H1 (cell line): Measurements from ENCODE around the gene RHOG. TPM values are rescaled to one million over a fixed set of nuclear protein-coding genes. Genes with fewer than 3 reads are reported as not detected.

ENCODE experiments used
- CTCF ChIA-PET: fragments of 300-600 bp; sonication (Branson Sonifier 250); formaldehyde crosslinking; loops from one replicate; lab custom pipeline; 2021; ENCODE audit not compliant: partially characterized antibody; lab: Charles Lee
- POLR2A ChIA-PET: fragments of 300-600 bp; sonication (Branson Sonifier 250); formaldehyde crosslinking; loops from one replicate; lab custom pipeline; 2021; ENCODE audit warnings: inconsistent platforms; ENCODE audit not compliant: partially characterized antibody; lab: Charles Lee
- DNase-seq, 2 experiments: peaks; one replicate each; pipeline versions ENCODE4 v3.0.0 to v3.0.0-alpha.2; 2010 to 2022; ENCODE audit warnings: low spot score in 2 of 2, low read depth in 1 of 2, mixed read lengths in 1 of 2
- FAIRE-seq: peaks from 2 replicates; lab custom pipeline; 2011; peaks lifted over from hg19 to GRCh38; lab: Jason Lieb, UNC
- H2AFZ ChIP-seq: 2 replicates; pipeline ENCODE4 v1.8.1; 2012; ENCODE audit warnings: low read length, inconsistent platforms
- H2AK5ac ChIP-seq: 2 replicates; pipeline ENCODE4 v1.6.1; 2013; ENCODE audit warnings: low read depth, low read length
- H2BK120ac ChIP-seq: replicated peaks from 2 replicates; pipeline ENCODE3; 2013; ENCODE audit warnings: low read depth, low read length, inconsistent platforms
- H2BK12ac ChIP-seq: 2 replicates; pipeline ENCODE4 v1.6.1; 2013; ENCODE audit warnings: low read depth, low read length
- H2BK15ac ChIP-seq: 2 replicates; pipeline ENCODE4 v1.6.1; 2013; ENCODE audit warnings: low read length
- H2BK20ac ChIP-seq: 2 replicates; pipeline ENCODE4 v1.6.1; 2013; ENCODE audit warnings: low read length
- H2BK5ac ChIP-seq: 2 replicates; pipeline ENCODE4 v1.6.1; 2013; ENCODE audit warnings: low read depth, low read length
- H3K14ac ChIP-seq: 2 replicates; pipeline ENCODE4 v1.6.1; 2013; ENCODE audit warnings: inconsistent platforms; ENCODE audit not compliant: insufficient read length
- H3K18ac ChIP-seq: 2 replicates; pipeline ENCODE4 v1.6.1; 2013; ENCODE audit warnings: low read length; ENCODE audit errors: extremely low read depth
- H3K23ac ChIP-seq: 2 replicates; pipeline ENCODE4 v1.6.1; 2013; ENCODE audit warnings: inconsistent platforms; ENCODE audit not compliant: insufficient read length
- H3K23me2 ChIP-seq: 2 replicates; pipeline ENCODE4 v1.6.1; 2013; ENCODE audit warnings: low read depth, low read length
- H3K27ac ChIP-seq: 2 replicates; pipeline ENCODE4 v1.6.1; 2011; ENCODE audit warnings: low read depth, low read length, inconsistent platforms
- H3K27me3 ChIP-seq, 4 experiments: replicated peaks in 1 of 4; 1 replicate in 1 of 4; 2 replicates in 3 of 4; pipeline versions ENCODE4 v1.6.1 to v1.8.1; 2011 to 2013; ENCODE audit warnings: low read length in 3 of 4, mild to moderate bottlenecking in 3 of 4, inconsistent platforms in 2 of 4, mixed read lengths in 2 of 4, moderate library complexity in 1 of 4; ENCODE audit not compliant: control insufficient read depth in 3 of 4, insufficient read depth in 3 of 4; ENCODE audit errors: extremely low read depth in 1 of 4
- H3K36me3 ChIP-seq, 4 experiments: 2 replicates each; pipeline versions ENCODE4 v1.6.1 to v1.8.1; 2011 to 2013; ENCODE audit warnings: mild to moderate bottlenecking in 4 of 4, low read length in 3 of 4, moderate library complexity in 2 of 4, control low read depth in 1 of 4, inconsistent platforms in 1 of 4; ENCODE audit not compliant: insufficient read depth in 4 of 4, control insufficient read depth in 2 of 4
- H3K4ac ChIP-seq: replicated peaks from 2 replicates; pipeline ENCODE3; 2013; ENCODE audit warnings: low read length, low read depth, mixed read lengths, inconsistent platforms; ENCODE audit not compliant: insufficient read length
- H3K4me1 ChIP-seq, 4 experiments: replicated peaks in 1 of 4; 1 replicate in 1 of 4; 2 replicates in 3 of 4; pipeline versions ENCODE4 v1.6.1 to v1.8.1; 2011 to 2013; ENCODE audit warnings: low read length in 3 of 4, inconsistent platforms in 2 of 4, mixed read lengths in 1 of 4; ENCODE audit not compliant: insufficient read depth in 4 of 4, control insufficient read depth in 3 of 4
- H3K4me2 ChIP-seq, 2 experiments: 2 replicates each; pipeline versions ENCODE4 v1.6.1 to v1.8.1; 2011 to 2013; ENCODE audit warnings: low read depth in 2 of 2, low read length in 2 of 2, control low read depth in 1 of 2, inconsistent platforms in 1 of 2, mild to moderate bottlenecking in 1 of 2; ENCODE audit not compliant: insufficient read depth in 1 of 2
- H3K4me3 ChIP-seq, 4 experiments: fragments of 200-600, 300-600 bp in 1 of 4; sonication (generic), shearing (Covaris generic), sonication (Bioruptor Twin) in 1 of 4; 2 replicates each; pipeline versions ENCODE4 v1.5.1 to v1.8.1; 2011 to 2016; ENCODE audit warnings: low read length in 4 of 4, low read depth in 3 of 4, control low read depth in 2 of 4, inconsistent platforms in 2 of 4, mild to moderate bottlenecking in 2 of 4, mixed read lengths in 1 of 4, moderate library complexity in 1 of 4; ENCODE audit not compliant: insufficient read depth in 2 of 4; ENCODE audit errors: extremely low read depth in 1 of 4
- H3K56ac ChIP-seq: replicated peaks from 2 replicates; pipeline ENCODE3; 2013; ENCODE audit warnings: low read depth, mild to moderate bottlenecking, mixed read lengths, low read length, inconsistent platforms; ENCODE audit not compliant: insufficient read length
- H3K79me1 ChIP-seq: 2 replicates; pipeline ENCODE4 v1.6.1; 2013; ENCODE audit warnings: low read depth, low read length, control low read depth
- H3K79me2 ChIP-seq, 2 experiments: 2 replicates each; pipeline versions ENCODE4 v1.6.1 to v1.8.1; 2012 to 2013; ENCODE audit warnings: low read length in 2 of 2, mild to moderate bottlenecking in 2 of 2, inconsistent platforms in 1 of 2; ENCODE audit not compliant: insufficient read depth in 2 of 2, control insufficient read depth in 1 of 2
- H3K9ac ChIP-seq, 4 experiments: replicated peaks in 1 of 4; 1 replicate in 1 of 4; 2 replicates in 3 of 4; pipeline versions ENCODE4 v1.6.1 to v1.8.1; 2011 to 2013; ENCODE audit warnings: low read depth in 3 of 4, low read length in 3 of 4, control low read depth in 2 of 4, mild to moderate bottlenecking in 2 of 4, moderate library complexity in 2 of 4, inconsistent platforms in 1 of 4; ENCODE audit errors: extremely low read depth in 1 of 4
- H3K9me3 ChIP-seq, 2 experiments: 2 replicates each; pipeline versions ENCODE4 v1.6.1 to v1.8.1; 2012 to 2013; ENCODE audit warnings: mild to moderate bottlenecking in 2 of 2, moderate library complexity in 2 of 2, control low read depth in 1 of 2, inconsistent platforms in 1 of 2, low read depth in 1 of 2, low read length in 1 of 2, mixed read lengths in 1 of 2; ENCODE audit not compliant: insufficient read depth in 2 of 2
- H4K20me1 ChIP-seq, 2 experiments: replicated peaks in 1 of 2; 2 replicates each; pipeline versions ENCODE3 to v1.8.1; 2011 to 2013; ENCODE audit warnings: inconsistent platforms in 2 of 2, low read length in 2 of 2, mild to moderate bottlenecking in 1 of 2; ENCODE audit not compliant: insufficient read depth in 2 of 2, control insufficient read depth in 1 of 2
- H4K5ac ChIP-seq: 2 replicates; pipeline ENCODE4 v1.6.1; 2013; ENCODE audit warnings: low read length, low read depth, mixed read lengths, inconsistent platforms; ENCODE audit not compliant: insufficient read length
- H4K8ac ChIP-seq: 2 replicates; pipeline ENCODE4 v1.8.0; 2013; ENCODE audit warnings: mild to moderate bottlenecking, moderate library complexity, low read length, inconsistent platforms; ENCODE audit not compliant: insufficient read depth; ENCODE audit errors: extremely low read depth
- H4K91ac ChIP-seq: replicated peaks from 2 replicates; pipeline ENCODE3; 2013; ENCODE audit warnings: low read length, mixed read lengths, inconsistent platforms; ENCODE audit not compliant: insufficient read length
- CHD2 ChIP-seq: IDR thresholded peaks from 2 replicates; pipeline ENCODE4 v1.6.1; 2012; ENCODE audit warnings: low read length, improper control_type of control experiment
- GABPA ChIP-seq: IDR thresholded peaks from 2 replicates; pipeline ENCODE4 v1.6.1; 2011; ENCODE audit warnings: mild to moderate bottlenecking, low read length, moderate library complexity, borderline replicate concordance; ENCODE audit not compliant: insufficient read depth
- RNF2 ChIP-seq: fragments of 200-900, 300-1000 bp; sonication (generic); IDR thresholded peaks from 2 replicates; pipeline ENCODE4 v1.7.1; 2016; ENCODE audit warnings: borderline replicate concordance, low read depth, mild to moderate bottlenecking, antibody characterized with exemption, low read length; ENCODE audit not compliant: poor library complexity, severe bottlenecking; ENCODE audit errors: missing control alignments
- RXRA ChIP-seq: IDR thresholded peaks from 2 replicates; pipeline ENCODE4 v1.6.1; 2011; ENCODE audit warnings: low read depth, mild to moderate bottlenecking, low read length, moderate library complexity; ENCODE audit not compliant: insufficient read depth
- YY1 ChIP-seq: IDR thresholded peaks from 2 replicates; pipeline ENCODE4 v1.6.1; 2011; ENCODE audit warnings: low read depth, mild to moderate bottlenecking, low read length
- whole genome bisulfite sequencing, 2 experiments: shearing (Covaris generic) in 1 of 2; methylation state at CpG; one replicate each; pipeline versions ENCODE4 v1.1.6 to v1.1.7; 2013 to 2015; ENCODE audit warnings: low lambda C conversion rate in 2 of 2, mixed read lengths in 2 of 2, inconsistent platforms in 1 of 2, low coverage in 1 of 2, missing lambda C conversion rate in 1 of 2; ENCODE audit not compliant: insufficient replicate concordance in 2 of 2, insufficient coverage in 1 of 2, insufficient read length in 1 of 2; ENCODE audit errors: extremely low coverage in 1 of 2, missing lambda C conversion rate in 1 of 2; 5-methylcytosine and 5-hydroxymethylcytosine counted together
- polyA plus RNA-seq, 7 experiments: library from polyadenylated mRNA; depleted of rRNA in 3 of 7; stranded (reverse) in 5 of 7; unstranded in 2 of 7; fragments of >200 nt in 5 of 7; fragments of 200-250 nt in 2 of 7; gene quantifications; 1 replicate in 5 of 7; 2 replicates in 1 of 7; 4 replicates in 1 of 7; pipeline versions ENCODE4 v1.2.1 to v1.2.3, GENCODE V29; 2011 to 2013; ENCODE audit warnings: missing spikeins in 2 of 7, mixed read lengths in 2 of 7
- total RNA-seq: library from RNA; stranded (reverse); fragmentation: NEBNext Ultra II Directional; extraction: Animal tissue kit (Norgen Biotek cat#: 25700); gene quantifications from 2 replicates; pipeline ENCODE4 v1.2.1, GENCODE V29; 2021
- TF ChIP-seq, protein P1 (sequence below): IDR thresholded peaks from 2 replicates; pipeline ENCODE4 v1.6.1; 2011; ENCODE audit warnings: low read depth, mild to moderate bottlenecking, low read length; ENCODE audit not compliant: insufficient read depth

RHOG gene
- total and polyA plus RNA-seq, 2 of the 8 experiments (the other 6 are each of a cell fraction or from before 2014, with no cell fraction given): 28.3 to 69.6 TPM

DNA sequence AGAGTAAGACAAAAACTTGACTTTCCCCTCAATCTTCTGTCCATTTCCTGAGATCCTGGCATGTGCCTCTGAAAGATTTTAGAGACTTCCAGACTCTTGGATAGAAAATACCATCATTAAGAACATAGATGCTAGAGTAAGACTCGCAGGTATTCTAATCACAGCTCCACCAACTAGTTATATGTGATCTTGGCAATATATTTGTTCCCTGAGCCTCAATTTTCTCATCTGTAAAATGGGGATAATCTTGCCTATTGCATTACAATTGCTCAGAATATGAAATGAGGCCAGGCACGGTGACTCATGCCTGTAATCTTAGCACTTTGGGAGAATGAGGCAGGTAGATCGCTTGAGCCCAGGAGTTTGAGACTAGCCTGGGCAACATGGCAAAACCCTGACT lies 10.7 kb downstream of the RHOG start:
- POLR2A ChIA-PET: interaction anchor here (0.6 to 1.1 kb wide), 2 partner anchors 10 to 165 kb away, joined by 3 to 5 read pairs; partner anchors contain the start of gene RHOG
- H3K4ac ChIP-seq: no peak overlapping the region
- H3K18ac ChIP-seq: no peak overlapping the region
- H3K27me3 ChIP-seq: no peaks in the 10 kb centered on the region
- H3K14ac ChIP-seq: no peak overlapping the region
- H4K8ac ChIP-seq: no peak overlapping the region
- no peak overlapping the region for H3K9ac ChIP-seq
- H3K9me3 ChIP-seq: no peaks in the 10 kb centered on the region
- DNase-seq: no peak
- TF ChIP-seq CHD2: no peak
- TF ChIP-seq, protein P1, sequence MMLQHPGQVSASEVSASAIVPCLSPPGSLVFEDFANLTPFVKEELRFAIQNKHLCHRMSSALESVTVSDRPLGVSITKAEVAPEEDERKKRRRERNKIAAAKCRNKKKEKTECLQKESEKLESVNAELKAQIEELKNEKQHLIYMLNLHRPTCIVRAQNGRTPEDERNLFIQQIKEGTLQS: no peak
- no peak for TF ChIP-seq RXRA
- TF ChIP-seq YY1: no peak
- no peak for TF ChIP-seq GABPA
- no peak for TF ChIP-seq RNF2
- no peak overlapping the region for H2BK20ac ChIP-seq
- peaks cover 2% of the 10 kb centered on the region; the same call in 1 of the 2 replicates for H3K23me2 ChIP-seq
- H3K79me2 ChIP-seq: peaks cover 0 to 22% of the 10 kb centered on the region in 2 experiments
- peaks cover 4 to 23% (median 6%) of the 10 kb centered on the region in 4 experiments; a peak in 6 of 8 replicates for H3K36me3 ChIP-seq
- no peak overlapping the region for H3K56ac ChIP-seq
- H2AK5ac ChIP-seq: no peak overlapping the region
- H2BK120ac ChIP-seq: no peak overlapping the region
- H2BK15ac ChIP-seq: no peak overlapping the region
- H2AFZ ChIP-seq: no peak overlapping the region
- peaks cover 7 to 18% of the 10 kb centered on the region in 2 experiments for H4K20me1 ChIP-seq
- no peak overlapping the region for H4K5ac ChIP-seq
- no peak overlapping the region for H2BK12ac ChIP-seq
- CTCF ChIA-PET: interaction anchor here (0.7 to 18.5 kb wide), 4 partner anchors 11 to 242 kb away, joined by 3 to 214 read pairs (median 16); partner anchors contain the start of genes PGAP2, RHOG and STIM1
- no peak overlapping the region for H2BK5ac ChIP-seq
- no peak overlapping the region for H3K23ac ChIP-seq
- no peak overlapping the region for H3K4me2 ChIP-seq
- peaks cover 23 to 40% (median 28%) of the 10 kb centered on the region in 4 experiments for H3K4me1 ChIP-seq
- no peak for FAIRE-seq
- no peak overlapping the region for H3K27ac ChIP-seq
- 94% methylated on average over 3 of the region's 3 CpGs; no CpG with 5 or more reads in 1 of the 2 experiments for WGBS, 2 experiments
- H3K4me3 ChIP-seq: no peak overlapping the region
- H4K91ac ChIP-seq: no peak overlapping the region
- peaks cover 9% of the 10 kb centered on the region for H3K79me1 ChIP-seq
